Measurements from ENCODE around the gene GAS7. TPM values are rescaled to one million over a fixed set of nuclear protein-coding genes. Genes with fewer than 3 reads are reported as not detected.

GAS7 gene
- polyA plus RNA-seq, 1 experiment = 1.4 TPM

- H3K27me3 ChIP-seq (ENCODE audit: control insufficient read depth, insufficient read depth, low read length) = no peaks in the 10 kb centered on the region
- ChIA-PET POLR2A (no interaction called here), CTCF (interaction anchor here (1.6 to 1.8 kb wide), 2 partner anchors 9 to 99 kb away, joined by 3 to 4 read pairs; no protein-coding TSS in a partner anchor)
- H3K36me3 ChIP-seq (ENCODE audit: control insufficient read depth, insufficient read depth, low read length) = no peaks in the 10 kb centered on the region
- 0 out of 2 replicates have a peak, but pooled peaks have one; percentile 16 for TF ChIP-seq CTCF (IDR thresholded peaks at IDR 0.05; ENCODE audit: insufficient read depth, low read depth, low read length)
- DNase-seq (ENCODE audit: low read depth) = peak; percentile 84
- H3K4me3 ChIP-seq (ENCODE audit: low read depth, low read length) = no peak overlapping the region
These were observed 70.5 kb downstream of the GAS7 start for GRCh38 chr17:10127819-10128425.

GRCh38 chr17:10126616-10127501 is 71.5 kb downstream of the GAS7 start:
- Histone ChIP-seq H3K27me3 (ENCODE audit: control insufficient read depth, insufficient read depth, low read length) (no peaks in the 10 kb centered on the region), H3K36me3 (ENCODE audit: control insufficient read depth, insufficient read depth, low read length) (no peaks in the 10 kb centered on the region), H3K4me3 (ENCODE audit: low read depth, low read length) (no peak overlapping the region)
- TF ChIP-seq CTCF (IDR thresholded peaks at IDR 0.05; ENCODE audit: insufficient read depth, low read depth, low read length) = no peak
- ChIA-PET POLR2A (no interaction called here), CTCF (interaction anchor here (1.8 kb wide), 1 partner anchor 100 kb away, joined by 4 read pairs; no protein-coding TSS in a partner anchor)
- no peak for DNase-seq (ENCODE audit: low read depth)

GRCh38 chr17:10126276-10126615 is 72.2 kb downstream of the GAS7 start:
- no peak for DNase-seq (ENCODE audit: low read depth)
- Histone ChIP-seq H3K27me3 (ENCODE audit: control insufficient read depth, insufficient read depth, low read length) (no peaks in the 10 kb centered on the region), H3K36me3 (ENCODE audit: control insufficient read depth, insufficient read depth, low read length) (no peaks in the 10 kb centered on the region), H3K4me3 (ENCODE audit: low read depth, low read length) (no peak overlapping the region)
- CTCF ChIA-PET = no interaction called here
- POLR2A ChIA-PET = no interaction called here
- TF ChIP-seq CTCF (IDR thresholded peaks at IDR 0.05; ENCODE audit: insufficient read depth, low read depth, low read length) = no peak

GRCh38 chr17:10125531-10126275 is 72.7 kb downstream of the GAS7 start:
- no peak for TF ChIP-seq CTCF (IDR thresholded peaks at IDR 0.05; ENCODE audit: insufficient read depth, low read depth, low read length)
- POLR2A ChIA-PET = no interaction called here
- Histone ChIP-seq H3K4me3 (ENCODE audit: low read depth, low read length) (no peak overlapping the region), H3K27me3 (ENCODE audit: control insufficient read depth, insufficient read depth, low read length) (no peaks in the 10 kb centered on the region), H3K36me3 (ENCODE audit: control insufficient read depth, insufficient read depth, low read length) (no peaks in the 10 kb centered on the region)
- CTCF ChIA-PET = no interaction called here
- no peak for DNase-seq (ENCODE audit: low read depth)

GRCh38 chr17:10123093-10123492 is 75.3 kb downstream of the GAS7 start:
- no peaks in the 10 kb centered on the region for H3K27me3 ChIP-seq (ENCODE audit: control insufficient read depth, insufficient read depth, low read length)
- H3K4me3 ChIP-seq (ENCODE audit: low read depth, low read length) = no peak overlapping the region
- ChIA-PET POLR2A (no interaction called here), CTCF (no interaction called here)
- no peak for TF ChIP-seq CTCF (IDR thresholded peaks at IDR 0.05; ENCODE audit: insufficient read depth, low read depth, low read length)
- no peaks in the 10 kb centered on the region for H3K36me3 ChIP-seq (ENCODE audit: control insufficient read depth, insufficient read depth, low read length)
- no peak for DNase-seq (ENCODE audit: low read depth)
